Subcutaneous adipose tissue (tissue), 4 donors: ENCODE results near the gene HIPK2. TPM values are rescaled to one million over a fixed set of nuclear protein-coding genes. Genes with fewer than 3 reads are reported as not detected.

Source experiments
- total RNA-seq, 4 donors: library from RNA; depleted of rRNA; stranded (reverse); fragments of >200 nt; gene quantifications; one replicate each; pipeline ENCODE4 v1.1.0, GENCODE V29; 2016
- TF ChIP-seq, protein P1 (sequence below): fragments of 450-650 bp; IDR thresholded peaks from one replicate; pipeline ENCODE4 v1.5.1; 2016; ENCODE audit warnings: low read depth, mild to moderate bottlenecking, control low read depth, antibody characterized with exemption, moderate library complexity

HIPK2 gene
- total RNA-seq, 4 donors from 2014 or later: 30.4 to 89.8 (median 60.9) TPM

DNA sequence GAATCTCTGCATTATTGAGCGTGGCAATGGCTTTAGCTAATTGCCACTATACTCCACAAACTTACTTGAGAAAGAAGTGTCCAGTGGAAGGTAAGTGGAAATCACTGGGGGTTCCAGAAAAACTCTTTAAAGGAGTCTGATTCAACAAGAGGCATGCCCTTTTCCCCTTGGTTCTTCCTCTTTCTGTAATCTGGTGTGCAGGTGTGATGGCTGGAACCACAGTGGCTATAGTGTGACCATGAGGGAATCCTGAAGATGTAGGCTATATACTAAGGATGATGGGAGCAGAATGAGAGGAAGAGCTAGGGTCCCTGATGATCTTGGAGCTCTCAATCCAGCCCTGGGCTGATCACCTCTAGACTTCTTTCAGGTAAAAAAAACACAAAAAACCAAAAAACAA lies 256.4 kb downstream of the HIPK2 start:
- TF ChIP-seq, protein P1, sequence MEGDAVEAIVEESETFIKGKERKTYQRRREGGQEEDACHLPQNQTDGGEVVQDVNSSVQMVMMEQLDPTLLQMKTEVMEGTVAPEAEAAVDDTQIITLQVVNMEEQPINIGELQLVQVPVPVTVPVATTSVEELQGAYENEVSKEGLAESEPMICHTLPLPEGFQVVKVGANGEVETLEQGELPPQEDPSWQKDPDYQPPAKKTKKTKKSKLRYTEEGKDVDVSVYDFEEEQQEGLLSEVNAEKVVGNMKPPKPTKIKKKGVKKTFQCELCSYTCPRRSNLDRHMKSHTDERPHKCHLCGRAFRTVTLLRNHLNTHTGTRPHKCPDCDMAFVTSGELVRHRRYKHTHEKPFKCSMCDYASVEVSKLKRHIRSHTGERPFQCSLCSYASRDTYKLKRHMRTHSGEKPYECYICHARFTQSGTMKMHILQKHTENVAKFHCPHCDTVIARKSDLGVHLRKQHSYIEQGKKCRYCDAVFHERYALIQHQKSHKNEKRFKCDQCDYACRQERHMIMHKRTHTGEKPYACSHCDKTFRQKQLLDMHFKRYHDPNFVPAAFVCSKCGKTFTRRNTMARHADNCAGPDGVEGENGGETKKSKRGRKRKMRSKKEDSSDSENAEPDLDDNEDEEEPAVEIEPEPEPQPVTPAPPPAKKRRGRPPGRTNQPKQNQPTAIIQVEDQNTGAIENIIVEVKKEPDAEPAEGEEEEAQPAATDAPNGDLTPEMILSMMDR: no peak

DNA sequence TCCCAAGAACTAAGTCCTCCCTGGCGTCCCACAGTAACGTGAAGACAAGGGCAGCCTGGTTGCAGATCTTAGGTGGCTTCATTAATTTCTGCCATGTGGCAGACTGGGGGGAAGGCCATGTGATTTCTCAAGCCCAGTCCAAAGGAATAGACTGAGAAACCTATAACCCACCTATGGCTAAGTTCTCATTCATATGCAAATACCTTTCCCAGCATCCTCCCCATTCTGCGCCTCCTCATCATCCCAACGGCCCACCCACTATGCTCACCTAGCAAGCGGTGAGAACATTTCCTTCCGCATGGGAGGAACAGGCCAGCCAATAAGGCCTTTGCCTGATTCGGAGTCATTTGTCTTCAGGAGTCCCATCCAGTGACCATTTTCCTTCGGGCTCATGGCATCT lies 262.5 kb downstream of the HIPK2 start:
- TF ChIP-seq, protein P1: no peak

Other genes starting within 250 kb of the HIPK2 start
- 100 to 1,000 TPM in 1 of 4 donors, 10 to 100 TPM in 3; 23.0 to 128 (median 47.3) TPM for gene TBXAS1, start 51.3 kb upstream of the HIPK2 start, total RNA-seq